Urothelium cell line (cell line): ENCODE data around the gene DND1.
"Not testable (repeated sequence)": the region's sequence is repeated elsewhere in the genome, so short reads cannot be mapped to it uniquely, and the experiment has no call there.

Experiments
- DNase-seq: peaks from one replicate; pipeline ENCODE4 v3.0.0; 2011; ENCODE audit warnings: low spot score, mixed read lengths
- FAIRE-seq: peaks from 2 replicates; lab custom pipeline; 2011; peaks lifted over from hg19 to GRCh38; lab: Jason Lieb, UNC

DND1 gene

DNA sequence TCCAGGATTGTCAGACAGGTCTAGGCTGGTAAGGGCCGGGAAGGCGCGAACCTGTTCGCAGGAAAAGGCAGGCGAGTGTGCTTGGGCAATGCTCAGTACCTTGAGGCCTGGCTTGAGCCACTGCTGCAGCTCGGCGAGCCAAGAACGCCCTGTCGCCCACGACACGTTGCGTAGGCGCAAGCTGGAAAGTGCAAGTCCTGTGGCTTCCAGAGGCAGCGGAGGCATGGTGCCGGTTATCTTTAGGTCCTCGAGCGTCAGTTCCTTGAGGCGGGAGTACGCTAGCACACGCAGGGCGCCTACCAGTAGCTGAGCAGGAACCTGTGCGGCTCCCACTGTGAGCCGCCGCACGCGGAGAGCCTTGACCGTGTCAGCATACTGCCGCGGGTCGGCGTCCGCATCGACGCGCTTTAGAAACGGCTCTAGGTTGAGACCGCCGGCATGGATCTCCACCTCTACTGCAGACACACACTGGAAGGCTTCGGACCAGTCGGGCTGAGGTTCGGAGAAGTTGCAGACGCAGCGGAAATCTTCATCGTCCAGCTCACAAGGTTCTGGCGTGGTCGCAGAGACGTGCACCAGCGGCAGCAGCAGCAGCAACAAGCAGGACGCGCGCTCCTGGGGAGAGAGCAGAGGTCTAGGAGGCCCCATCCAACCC lies 40.9 kb downstream of the DND1 start:
- DNase-seq = no peak
- FAIRE-seq = no peak

DNA sequence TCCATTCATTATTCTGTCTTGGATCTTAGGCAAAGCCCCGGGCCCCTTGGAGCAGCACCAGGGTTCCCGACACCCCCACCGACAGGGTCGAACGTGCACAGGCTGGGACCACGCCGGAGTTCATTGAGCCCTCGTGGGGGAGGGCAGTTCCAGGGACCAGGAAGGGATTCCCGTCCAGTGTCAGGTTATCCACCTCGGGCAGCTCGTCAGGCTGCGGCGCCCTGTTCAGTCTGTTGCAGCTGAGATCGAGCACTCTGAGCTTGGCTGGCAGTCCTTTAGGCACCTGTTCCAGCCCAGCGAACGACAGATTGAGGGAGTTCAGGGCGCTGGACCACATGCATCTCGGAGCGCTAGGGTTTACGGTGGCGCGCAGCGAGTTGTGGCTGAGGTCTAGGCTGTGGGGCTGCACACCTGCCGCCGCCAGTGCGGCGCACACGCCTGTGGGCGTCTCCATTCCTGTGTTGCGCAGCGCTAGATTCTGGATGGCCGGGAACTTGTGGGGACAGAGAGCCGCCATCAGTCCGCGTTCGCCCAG lies 41.5 kb downstream of the DND1 start:
- no peak for DNase-seq
- FAIRE-seq = no peak

DNA sequence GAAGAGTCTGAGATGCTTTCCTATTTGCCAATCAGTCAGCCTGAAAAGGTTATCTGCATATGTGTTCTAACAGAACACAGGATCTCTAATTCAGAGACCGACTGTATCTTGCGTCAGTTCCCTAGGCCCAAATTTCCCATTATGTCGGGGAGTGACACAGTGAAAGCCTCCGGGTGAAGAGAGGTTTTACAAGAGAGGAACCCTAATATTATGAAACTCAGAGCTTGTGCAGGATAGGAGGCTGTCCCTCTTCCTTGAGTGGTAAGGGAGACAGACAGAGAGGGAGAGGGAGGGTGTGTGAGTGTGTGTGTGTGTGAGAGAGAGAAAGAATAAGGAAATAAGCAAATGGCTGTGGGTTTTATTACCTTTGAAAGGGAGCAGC lies 42.3 kb downstream of the DND1 start:
- FAIRE-seq = no peak
- no peak for DNase-seq

DNA sequence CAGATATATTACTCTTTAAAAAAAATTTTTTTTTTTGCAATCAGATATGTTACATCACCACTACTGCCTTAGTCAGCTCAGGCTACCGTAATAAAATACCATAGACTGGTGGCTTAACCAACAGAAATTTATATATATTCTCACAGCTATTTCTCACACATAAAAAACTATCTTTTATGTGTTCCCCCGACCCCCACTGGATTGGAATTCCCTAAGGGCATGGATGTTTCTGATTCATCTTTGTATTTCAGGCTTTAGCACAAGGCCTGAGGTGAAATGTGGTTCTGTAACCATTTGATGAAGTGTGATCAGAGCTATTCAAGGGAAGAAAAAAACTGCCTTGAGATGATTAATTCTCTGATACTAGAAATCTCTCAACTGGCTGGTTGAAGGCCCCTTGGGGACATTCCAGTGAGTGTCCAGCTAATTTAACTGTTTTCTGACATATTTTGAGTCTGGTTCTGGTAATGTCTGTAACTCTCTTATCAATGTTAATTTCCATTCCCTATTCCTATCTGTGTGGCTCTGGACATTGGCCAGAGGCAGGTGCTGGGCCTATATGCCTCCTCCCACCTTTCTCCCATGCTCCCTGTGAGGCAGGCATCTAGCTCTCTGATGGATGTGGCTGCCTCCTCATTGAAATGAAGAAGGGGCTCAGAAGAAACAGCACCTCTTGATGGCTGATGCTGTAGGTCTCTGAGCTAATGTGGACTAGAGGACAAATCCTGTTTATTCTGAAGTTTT lies 42.9 kb downstream of the DND1 start:
- no peak for DNase-seq
- no peak for FAIRE-seq

DNA sequence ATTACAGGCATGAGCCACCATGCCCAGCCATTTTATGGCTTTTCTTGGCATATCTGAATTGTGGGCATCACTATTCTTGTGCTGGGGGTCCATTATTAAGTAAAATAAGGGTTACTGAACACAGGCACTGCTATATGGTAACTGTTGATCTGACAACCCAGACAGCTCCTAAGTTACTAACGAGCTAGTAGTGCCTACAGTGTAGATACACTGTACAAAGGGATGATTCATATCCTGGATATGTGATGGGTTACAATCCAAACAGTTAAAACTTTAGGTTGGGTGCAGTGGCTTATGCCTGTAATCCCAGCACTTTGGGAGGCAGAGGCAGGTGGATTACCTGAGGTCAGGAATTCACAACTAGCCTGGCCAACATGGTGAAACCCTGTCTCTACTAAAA lies 44.7 kb downstream of the DND1 start:
- FAIRE-seq = no peak
- peak; percentile 24 for DNase-seq

DNA sequence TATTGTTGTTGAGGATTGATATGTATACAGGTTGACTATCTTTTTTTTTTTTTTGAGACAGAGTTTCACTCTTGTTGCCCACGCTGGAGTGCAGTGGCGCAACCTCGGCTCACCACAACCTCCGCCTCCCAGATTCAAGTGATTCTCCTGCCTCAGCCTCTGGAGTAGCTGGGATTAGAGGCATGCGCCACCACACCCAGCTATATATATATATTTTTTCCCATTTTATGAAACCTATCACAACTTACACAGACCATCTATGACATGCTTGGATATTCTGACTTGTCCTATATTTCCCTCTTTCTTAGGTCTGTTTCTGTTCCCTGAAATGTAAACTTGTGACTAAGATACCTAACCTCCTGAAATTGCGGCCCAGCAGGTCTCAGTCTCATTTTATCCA lies 45.4 kb downstream of the DND1 start:
- FAIRE-seq (no peak), DNase-seq (no peak)

DNA sequence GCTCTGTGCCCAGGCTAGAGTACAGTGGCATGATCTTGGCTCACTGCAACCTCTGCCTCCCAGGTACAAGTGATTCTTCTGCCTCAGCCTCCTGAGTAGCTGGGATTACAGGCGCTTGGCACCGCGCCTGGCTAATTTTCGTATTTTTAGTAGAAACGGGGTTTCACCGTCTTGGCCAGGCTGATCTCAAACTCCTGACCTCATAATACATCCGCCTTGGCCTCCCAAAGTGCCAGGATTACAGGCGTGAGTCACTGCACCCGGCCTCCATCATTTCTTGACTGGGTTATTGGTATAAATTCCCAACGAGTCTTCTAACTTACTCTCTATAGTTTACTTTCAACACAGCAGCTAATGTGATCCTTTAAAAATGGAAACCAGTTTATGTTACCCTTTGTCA lies 48.5 kb downstream of the DND1 start:
- not testable (repeated sequence) for FAIRE-seq

DNA sequence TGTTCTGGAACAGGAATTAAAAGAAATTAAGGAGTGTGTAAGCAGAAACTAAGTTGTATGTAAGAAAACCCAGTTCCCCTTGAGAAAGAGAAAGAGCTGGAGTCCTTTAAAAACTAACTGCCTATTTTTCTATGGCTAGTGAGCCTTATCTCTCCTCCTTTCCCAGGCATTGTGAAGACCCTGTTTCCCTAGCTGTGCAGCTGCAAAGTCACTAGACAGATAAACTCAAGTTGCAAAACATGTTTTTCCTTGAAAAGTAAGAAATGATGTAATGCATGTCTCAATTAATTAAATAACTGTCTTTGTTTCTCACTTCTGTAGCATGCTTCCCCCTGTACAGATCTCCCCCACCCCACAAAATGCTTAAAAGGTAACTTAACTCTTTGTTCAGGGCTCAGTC lies 50.3 kb downstream of the DND1 start:
- not testable (repeated sequence) for DNase-seq, FAIRE-seq

More for the DNA sequence above, 48.5 kb downstream of the DND1 start:
- DNase-seq = not testable (repeated sequence)

DNA sequence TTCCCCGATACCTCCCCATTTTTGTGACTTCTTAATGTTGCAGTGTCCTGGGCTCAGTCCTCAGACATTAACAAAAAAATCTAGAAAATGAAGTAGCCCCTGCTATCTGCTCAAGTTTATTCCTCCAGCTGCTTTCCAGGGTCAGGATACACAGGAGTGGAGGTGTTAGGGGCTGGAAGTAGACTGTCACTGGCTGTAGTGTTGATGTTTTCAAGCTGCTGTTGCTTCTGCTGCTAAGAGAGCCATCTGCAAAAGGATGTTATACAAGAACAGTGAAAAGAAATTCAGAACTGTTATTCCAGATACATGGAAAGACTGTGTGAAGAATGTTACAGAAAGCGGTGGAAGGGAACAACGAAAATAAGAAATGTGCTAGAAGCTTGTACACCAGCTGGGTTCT lies 51.1 kb downstream of the DND1 start:
- FAIRE-seq = no peak
- no peak for DNase-seq
